Measurements from ENCODE around the gene OVAAL. TPM values are rescaled to one million over a fixed set of nuclear protein-coding genes. Genes with fewer than 3 reads are reported as not detected.

Gene OVAAL
- polyA plus RNA-seq, 3 donors, result not detected

DNA sequence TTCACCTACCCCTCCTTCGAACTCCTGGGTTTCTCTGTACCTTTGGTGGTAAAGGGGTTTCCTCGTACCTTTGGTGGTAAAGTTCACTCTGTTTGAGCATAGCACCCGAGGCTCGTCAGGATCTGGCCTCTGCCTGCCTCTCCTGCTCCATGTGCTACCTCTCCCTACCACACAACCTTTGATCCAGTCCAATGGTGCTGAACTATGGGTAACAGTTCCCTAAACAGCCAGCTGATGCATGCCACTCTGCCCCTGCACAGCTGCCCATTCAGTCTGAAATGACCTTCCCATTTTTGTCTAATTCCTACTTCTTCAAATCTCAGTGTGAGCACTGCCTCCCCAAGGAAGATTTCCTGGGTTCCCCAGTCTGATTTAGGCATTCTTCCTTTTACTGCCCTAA is 14.0 kb downstream of the OVAAL start:
- H3K27ac ChIP-seq (ENCODE audit: low read depth in 1 of 2, low read length in 2 of 2), result no peak overlapping the region
- WGBS (ENCODE audit: insufficient coverage), result 82% methylated on average over 2 of the region's 4 CpGs
- intact Hi-C loops (cut with micrococcal nuclease), result no loop called here
- no peaks in the 10 kb centered on the region for H3K36me3 ChIP-seq (replicated peaks in 1 of 2; ENCODE audit: control insufficient read depth in 1 of 2, insufficient read depth in 2 of 2, low read length in 2 of 2)
- no peaks in the 10 kb centered on the region for H3K36me3 Mint-ChIP-seq
- H2AFZ ChIP-seq (ENCODE audit: insufficient read depth, low read depth, low read length, poor library complexity, severe bottlenecking), result no peak overlapping the region
- no peak overlapping the region for H3K9ac ChIP-seq (ENCODE audit: insufficient read depth, low read length, poor library complexity, severe bottlenecking)
- peaks cover 0 to 2% (median 0%) of the 10 kb centered on the region in 7 donors for H3K9me3 Mint-ChIP-seq
- H3K4me1 ChIP-seq (ENCODE audit: control insufficient read depth in 1 of 2, insufficient read depth in 2 of 2, low read length in 2 of 2), result no peaks in the 10 kb centered on the region
- H3K27me3 ChIP-seq (ENCODE audit: control insufficient read depth in 2 of 2, insufficient read depth in 2 of 2, low read length in 2 of 2), result no peaks in the 10 kb centered on the region
- TF ChIP-seq, protein P1, sequence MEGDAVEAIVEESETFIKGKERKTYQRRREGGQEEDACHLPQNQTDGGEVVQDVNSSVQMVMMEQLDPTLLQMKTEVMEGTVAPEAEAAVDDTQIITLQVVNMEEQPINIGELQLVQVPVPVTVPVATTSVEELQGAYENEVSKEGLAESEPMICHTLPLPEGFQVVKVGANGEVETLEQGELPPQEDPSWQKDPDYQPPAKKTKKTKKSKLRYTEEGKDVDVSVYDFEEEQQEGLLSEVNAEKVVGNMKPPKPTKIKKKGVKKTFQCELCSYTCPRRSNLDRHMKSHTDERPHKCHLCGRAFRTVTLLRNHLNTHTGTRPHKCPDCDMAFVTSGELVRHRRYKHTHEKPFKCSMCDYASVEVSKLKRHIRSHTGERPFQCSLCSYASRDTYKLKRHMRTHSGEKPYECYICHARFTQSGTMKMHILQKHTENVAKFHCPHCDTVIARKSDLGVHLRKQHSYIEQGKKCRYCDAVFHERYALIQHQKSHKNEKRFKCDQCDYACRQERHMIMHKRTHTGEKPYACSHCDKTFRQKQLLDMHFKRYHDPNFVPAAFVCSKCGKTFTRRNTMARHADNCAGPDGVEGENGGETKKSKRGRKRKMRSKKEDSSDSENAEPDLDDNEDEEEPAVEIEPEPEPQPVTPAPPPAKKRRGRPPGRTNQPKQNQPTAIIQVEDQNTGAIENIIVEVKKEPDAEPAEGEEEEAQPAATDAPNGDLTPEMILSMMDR (IDR thresholded peaks at IDR 0.05), result no peak
- no peak overlapping the region for H3K27ac Mint-ChIP-seq
- H3K4me3 Mint-ChIP-seq, result no peak overlapping the region
- peaks cover 4% of the 10 kb centered on the region for H3K4me1 Mint-ChIP-seq
- H3K9me3 ChIP-seq (replicated peaks in 1 of 2; ENCODE audit: control insufficient read depth in 1 of 2, insufficient read depth in 1 of 2, low read length in 2 of 2), result no peaks in the 10 kb centered on the region
- no peaks in the 10 kb centered on the region for H3K79me2 ChIP-seq (ENCODE audit: insufficient read depth, low read length)
- DNase-seq, result no peak
- H3K4me2 ChIP-seq (replicated peaks; ENCODE audit: extremely low read depth, low read length, poor library complexity, severe bottlenecking), result no peak overlapping the region
- H3K27me3 Mint-ChIP-seq (ENCODE audit: low read depth in 3 of 3), result peaks cover 0 to 4% (median 1%) of the 10 kb centered on the region in 3 donors
- H4K20me1 ChIP-seq (ENCODE audit: insufficient read depth, low read length), result no peaks in the 10 kb centered on the region
- H3K4me3 ChIP-seq (replicated peaks in 1 of 3; ENCODE audit: low read depth in 2 of 3, low read length in 3 of 3), result no peak overlapping the region

GRCh38 chr1:180574031-180574713 is 15.4 kb downstream of the OVAAL start:
- no peak overlapping the region for H3K9ac ChIP-seq (ENCODE audit: insufficient read depth, low read length, poor library complexity, severe bottlenecking)
- no peak overlapping the region for H3K4me2 ChIP-seq (replicated peaks; ENCODE audit: extremely low read depth, low read length, poor library complexity, severe bottlenecking)
- intact Hi-C loops (cut with micrococcal nuclease), result no loop called here

More at GRCh38 chr1:180574031-180574713, 15.4 kb downstream of the OVAAL start:
- no peak overlapping the region for H3K27ac Mint-ChIP-seq
- no peaks in the 10 kb centered on the region for H3K4me1 ChIP-seq (ENCODE audit: control insufficient read depth in 1 of 2, insufficient read depth in 2 of 2, low read length in 2 of 2)
- peaks cover 0 to 4% (median 1%) of the 10 kb centered on the region in 3 donors for H3K27me3 Mint-ChIP-seq (ENCODE audit: low read depth in 3 of 3)
- no peak overlapping the region for H3K4me3 Mint-ChIP-seq
- no peaks in the 10 kb centered on the region for H4K20me1 ChIP-seq (ENCODE audit: insufficient read depth, low read length)
- peaks cover 0 to 8% (median 0%) of the 10 kb centered on the region in 7 donors for H3K9me3 Mint-ChIP-seq
- no peak overlapping the region for H2AFZ ChIP-seq (ENCODE audit: insufficient read depth, low read depth, low read length, poor library complexity, severe bottlenecking)
- H3K4me1 Mint-ChIP-seq, result peaks cover 4% of the 10 kb centered on the region
- no peaks in the 10 kb centered on the region for H3K9me3 ChIP-seq (replicated peaks in 1 of 2; ENCODE audit: control insufficient read depth in 1 of 2, insufficient read depth in 1 of 2, low read length in 2 of 2)
- 100% methylated on average over 1 of the region's 4 CpGs for WGBS (ENCODE audit: insufficient coverage)
- H3K4me3 ChIP-seq (replicated peaks in 1 of 3; ENCODE audit: low read depth in 2 of 3, low read length in 3 of 3), result no peak overlapping the region
- no peaks in the 10 kb centered on the region for H3K27me3 ChIP-seq (ENCODE audit: control insufficient read depth in 2 of 2, insufficient read depth in 2 of 2, low read length in 2 of 2)
- no peak overlapping the region for H3K27ac ChIP-seq (ENCODE audit: low read depth in 1 of 2, low read length in 2 of 2)
- TF ChIP-seq, protein P1 (IDR thresholded peaks at IDR 0.05), result no peak
- H3K36me3 ChIP-seq (replicated peaks in 1 of 2; ENCODE audit: control insufficient read depth in 1 of 2, insufficient read depth in 2 of 2, low read length in 2 of 2), result no peaks in the 10 kb centered on the region
- no peaks in the 10 kb centered on the region for H3K36me3 Mint-ChIP-seq
- DNase-seq, result no peak
- H3K79me2 ChIP-seq (ENCODE audit: insufficient read depth, low read length), result no peaks in the 10 kb centered on the region

All from CD14-positive monocyte (primary cell).